LNCaP clone FGC (cell line): Measurements from ENCODE around the gene TSPAN3.

Experiments
- DNase-seq: peaks from one replicate; pipeline ENCODE4 v3.0.0-alpha.2; 2011; ENCODE audit warnings: low read depth
- H3K4me3 ChIP-seq: 2 replicates; pipeline ENCODE4 v1.5.1; 2011; ENCODE audit warnings: mild to moderate bottlenecking, low read depth, low read length, control low read depth
- TF ChIP-seq, protein P1 (sequence below): IDR thresholded peaks from 2 replicates; pipeline ENCODE4 v1.5.1; 2012; ENCODE audit warnings: mild to moderate bottlenecking; ENCODE audit not compliant: control insufficient read depth, insufficient read depth; ENCODE audit errors: extremely low read depth

TSPAN3 gene

DNA sequence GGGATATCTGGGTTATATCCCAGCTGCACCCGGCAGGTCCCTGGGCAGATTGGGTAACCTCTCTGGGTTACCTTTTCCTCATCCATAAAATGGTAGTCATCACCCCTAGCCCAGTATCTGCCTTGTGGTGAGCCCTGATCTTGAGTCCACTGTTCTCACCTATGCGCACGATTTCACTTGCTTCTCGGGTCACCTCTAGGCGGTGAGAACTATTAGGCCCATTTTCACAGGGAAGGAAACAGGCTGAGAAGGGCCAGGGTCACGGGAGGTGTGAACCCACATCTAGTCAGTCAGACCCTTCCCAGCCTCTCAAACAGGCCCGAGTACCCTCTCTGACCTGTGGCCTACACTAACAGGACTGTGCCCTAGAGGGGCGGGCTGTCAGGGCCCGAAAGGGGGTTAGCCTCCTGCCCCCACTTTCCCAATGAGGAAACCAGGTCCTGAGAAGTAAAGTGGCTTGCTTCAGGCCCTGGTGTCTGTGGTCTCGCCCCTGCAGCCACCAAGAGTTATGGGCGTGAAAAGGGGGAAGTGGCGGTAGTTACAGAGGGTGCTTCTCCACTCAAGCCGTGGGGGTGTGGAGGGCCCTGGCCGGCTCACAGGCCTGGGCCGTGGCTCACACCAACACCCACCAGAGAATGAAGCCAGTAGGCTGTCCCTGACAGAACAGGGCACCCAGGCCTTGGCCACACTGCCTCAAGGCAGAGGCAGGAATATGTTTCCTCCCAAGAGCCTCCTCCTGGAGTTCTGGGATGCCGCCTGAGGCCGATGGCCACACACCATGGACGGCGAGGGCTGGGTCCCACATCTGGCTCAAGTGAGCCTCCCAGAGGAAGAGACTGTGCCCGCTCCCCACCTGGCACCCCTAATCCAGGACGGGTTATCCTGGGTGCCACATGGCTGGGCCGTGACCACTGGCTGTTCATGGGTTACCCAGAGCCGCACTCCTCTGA is 56.5 kb downstream of the TSPAN3 start:
- no peak for DNase-seq
- TF ChIP-seq, protein P1, sequence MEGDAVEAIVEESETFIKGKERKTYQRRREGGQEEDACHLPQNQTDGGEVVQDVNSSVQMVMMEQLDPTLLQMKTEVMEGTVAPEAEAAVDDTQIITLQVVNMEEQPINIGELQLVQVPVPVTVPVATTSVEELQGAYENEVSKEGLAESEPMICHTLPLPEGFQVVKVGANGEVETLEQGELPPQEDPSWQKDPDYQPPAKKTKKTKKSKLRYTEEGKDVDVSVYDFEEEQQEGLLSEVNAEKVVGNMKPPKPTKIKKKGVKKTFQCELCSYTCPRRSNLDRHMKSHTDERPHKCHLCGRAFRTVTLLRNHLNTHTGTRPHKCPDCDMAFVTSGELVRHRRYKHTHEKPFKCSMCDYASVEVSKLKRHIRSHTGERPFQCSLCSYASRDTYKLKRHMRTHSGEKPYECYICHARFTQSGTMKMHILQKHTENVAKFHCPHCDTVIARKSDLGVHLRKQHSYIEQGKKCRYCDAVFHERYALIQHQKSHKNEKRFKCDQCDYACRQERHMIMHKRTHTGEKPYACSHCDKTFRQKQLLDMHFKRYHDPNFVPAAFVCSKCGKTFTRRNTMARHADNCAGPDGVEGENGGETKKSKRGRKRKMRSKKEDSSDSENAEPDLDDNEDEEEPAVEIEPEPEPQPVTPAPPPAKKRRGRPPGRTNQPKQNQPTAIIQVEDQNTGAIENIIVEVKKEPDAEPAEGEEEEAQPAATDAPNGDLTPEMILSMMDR = no peak

DNA sequence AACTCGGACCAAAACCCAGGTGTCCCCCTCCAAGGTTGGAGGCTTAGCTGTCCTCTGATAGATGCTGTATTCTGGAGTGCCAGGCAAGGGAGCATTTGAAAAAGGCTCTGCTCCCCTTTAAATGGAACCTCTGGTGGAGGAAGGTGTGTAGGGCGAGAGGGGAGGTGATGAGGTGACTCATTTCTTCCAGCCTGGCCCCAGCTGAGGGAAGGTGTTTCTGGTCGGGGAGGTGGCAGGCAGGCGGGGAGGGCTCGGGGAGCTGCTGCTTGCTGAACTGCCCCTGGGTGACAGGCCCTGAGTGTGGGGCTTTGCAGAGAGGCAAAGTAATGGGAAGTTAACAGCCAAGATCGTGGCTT is 57.2 kb downstream of the TSPAN3 start:
- TF ChIP-seq, protein P1 = no peak
- H3K4me3 ChIP-seq = no peak overlapping the region
- no peak for DNase-seq

More for the DNA sequence above, 56.5 kb downstream of the TSPAN3 start:
- no peak overlapping the region for H3K4me3 ChIP-seq

DNA sequence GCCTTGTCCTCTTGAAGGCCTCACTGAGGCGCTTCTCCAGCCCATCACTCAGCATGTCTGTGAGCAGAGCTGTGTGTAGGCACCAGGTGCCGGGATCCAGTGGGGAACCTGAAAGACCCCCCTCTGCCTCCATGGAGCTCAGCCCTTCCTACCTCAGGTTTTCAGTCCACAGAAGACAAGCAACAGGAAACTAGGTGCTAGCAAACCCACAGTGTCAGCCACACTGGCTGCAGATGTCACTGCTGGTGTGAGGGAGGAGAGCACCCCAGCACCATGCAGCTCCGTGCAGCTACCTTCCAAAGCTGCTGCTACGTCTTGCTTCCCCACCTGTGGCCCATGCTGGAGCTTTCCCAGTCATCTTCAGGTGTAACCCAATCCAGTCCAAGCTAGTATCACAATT is 58.0 kb downstream of the TSPAN3 start:
- no peak overlapping the region for H3K4me3 ChIP-seq
- no peak for DNase-seq
- TF ChIP-seq, protein P1 = no peak

GRCh38 chr15:77012117-77012712 is 58.7 kb downstream of the TSPAN3 start:
- TF ChIP-seq, protein P1 = no peak
- no peak for DNase-seq
- no peak overlapping the region for H3K4me3 ChIP-seq

DNA sequence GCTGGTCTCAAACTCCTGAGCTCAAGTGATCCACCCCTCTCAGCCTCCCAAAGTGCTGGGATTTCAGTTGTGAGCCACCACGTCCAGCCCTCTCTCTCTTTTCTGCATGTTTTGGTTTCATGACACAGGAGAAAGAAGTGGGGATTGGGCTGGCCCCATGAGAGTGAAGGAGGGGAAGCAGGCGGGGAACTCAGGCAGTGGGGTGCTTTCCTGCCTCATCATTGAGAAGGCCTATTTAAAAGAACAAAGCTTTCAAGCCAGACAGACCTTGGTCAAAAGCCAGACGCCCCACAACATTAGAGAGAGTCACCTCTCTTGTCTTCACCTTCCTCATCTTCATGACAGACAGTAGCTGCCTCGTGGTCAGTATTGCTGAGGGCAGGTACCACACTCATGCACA is 60.1 kb downstream of the TSPAN3 start:
- no peak for DNase-seq
- TF ChIP-seq, protein P1 = no peak
- H3K4me3 ChIP-seq = no peak overlapping the region

- DNase-seq = peak; percentile 85
- TF ChIP-seq, protein P1 = no peak
- H3K4me3 ChIP-seq = no peak overlapping the region
These were observed 60.6 kb downstream of the TSPAN3 start for GRCh38 chr15:77010312-77010686.
